ENCODE measurements around the gene LIPT2. TPM values are rescaled to one million over a fixed set of nuclear protein-coding genes. Genes with fewer than 3 reads are reported as not detected.

Gene LIPT2
- total RNA-seq, 1 donor from 2014 or later, result 2.7 TPM

DNA sequence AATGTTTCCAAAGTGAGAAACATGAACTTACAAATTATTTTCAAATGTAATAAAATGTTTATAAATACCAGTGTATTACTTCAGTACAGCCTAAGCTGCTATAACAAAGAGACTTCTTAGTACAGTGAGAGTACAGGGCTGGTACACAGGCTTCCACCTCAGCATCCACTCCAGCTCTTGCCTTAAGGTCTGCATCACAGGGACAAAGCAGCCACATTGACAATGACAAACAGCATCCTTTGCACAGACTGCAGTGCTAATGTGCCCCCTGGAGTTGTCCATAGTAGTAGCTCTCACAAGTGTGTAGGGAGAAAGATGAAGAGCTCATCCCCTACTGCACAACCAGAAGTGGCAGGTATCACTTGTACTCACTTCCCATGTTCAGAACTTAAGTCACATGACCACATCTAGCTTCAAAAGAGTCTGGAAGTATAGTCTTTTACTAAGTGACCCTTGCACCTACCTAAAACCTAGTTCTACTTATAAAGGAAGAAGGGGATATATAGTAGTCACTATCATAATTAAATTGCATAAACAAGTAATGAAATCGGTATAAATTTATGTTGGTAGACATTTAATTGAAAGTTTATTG is 10.7 kb upstream of the LIPT2 start:
- intact Hi-C loops (cut with micrococcal nuclease), result no loop called here

DNA sequence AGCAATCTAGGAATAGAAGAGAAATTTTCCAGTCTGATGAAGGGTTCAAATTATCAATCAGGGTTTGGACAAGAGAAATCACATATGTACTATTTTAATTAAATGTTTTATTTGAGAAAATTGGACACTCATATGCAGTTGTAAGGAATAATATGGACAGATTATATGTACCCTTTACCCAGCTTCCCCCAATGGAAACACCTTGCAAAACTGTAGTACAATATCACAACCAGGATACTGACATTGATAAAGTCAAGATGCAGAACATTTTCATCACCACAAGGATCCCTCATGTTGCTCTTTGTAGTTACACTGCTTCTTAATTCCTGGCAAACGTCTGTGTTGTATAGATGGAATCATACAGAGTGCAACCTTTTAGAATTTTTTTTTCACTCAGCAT is 1.4 kb upstream of the LIPT2 start:
- intact Hi-C loops (cut with micrococcal nuclease), result loop anchor here (5.0 to 10.0 kb wide), 3 partner anchors 252 to 898 kb away; partner anchors contain the start of genes FAM168A, RNF169, SPCS2 and XRRA1

DNA sequence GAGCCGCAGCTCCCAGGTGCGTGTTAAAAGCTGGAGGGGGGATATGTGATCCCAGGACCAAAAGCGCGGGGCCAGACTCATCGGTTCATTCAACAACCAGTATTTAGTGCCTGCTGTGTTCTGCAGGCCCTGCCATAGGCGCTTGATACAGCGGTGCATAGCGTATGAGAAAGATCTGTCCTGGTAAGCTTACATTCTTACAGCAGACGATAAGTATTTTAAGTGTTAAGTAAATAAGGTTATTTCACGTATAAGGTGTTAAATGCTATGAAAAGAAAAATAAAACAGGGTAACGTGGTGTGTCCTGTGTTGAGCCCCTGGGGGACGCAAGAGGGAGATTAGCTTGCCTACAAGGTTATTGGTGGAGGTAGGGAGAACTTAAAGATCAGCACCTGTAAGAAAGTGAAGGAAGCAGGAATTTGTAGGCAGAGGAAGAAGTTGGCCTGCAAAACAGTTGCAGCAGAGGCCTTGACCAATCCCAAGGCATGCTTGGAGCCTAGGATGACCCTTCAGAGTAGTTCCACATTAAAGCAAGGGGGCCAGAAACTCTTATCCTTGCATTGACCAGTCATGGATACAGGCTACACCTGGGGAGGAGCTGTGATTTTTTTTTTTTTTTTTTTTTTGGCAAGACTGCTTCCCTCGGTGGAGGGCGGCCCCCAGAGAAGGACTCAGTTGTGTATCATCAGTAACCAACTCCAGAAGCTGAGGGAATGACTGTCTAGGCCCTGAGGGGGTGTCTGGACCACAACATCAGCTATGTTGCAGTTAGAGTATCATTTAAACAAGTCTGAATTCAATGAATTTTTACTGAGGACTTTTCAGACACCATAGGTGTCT is 487 bp upstream of the LIPT2 start:
- intact Hi-C loops (cut with micrococcal nuclease), result loop anchor here (1.0 to 10.0 kb wide), 6 partner anchors 96 to 897 kb away; partner anchors contain the start of genes C2CD3, FAM168A, PGM2L1 and POLD3

DNA sequence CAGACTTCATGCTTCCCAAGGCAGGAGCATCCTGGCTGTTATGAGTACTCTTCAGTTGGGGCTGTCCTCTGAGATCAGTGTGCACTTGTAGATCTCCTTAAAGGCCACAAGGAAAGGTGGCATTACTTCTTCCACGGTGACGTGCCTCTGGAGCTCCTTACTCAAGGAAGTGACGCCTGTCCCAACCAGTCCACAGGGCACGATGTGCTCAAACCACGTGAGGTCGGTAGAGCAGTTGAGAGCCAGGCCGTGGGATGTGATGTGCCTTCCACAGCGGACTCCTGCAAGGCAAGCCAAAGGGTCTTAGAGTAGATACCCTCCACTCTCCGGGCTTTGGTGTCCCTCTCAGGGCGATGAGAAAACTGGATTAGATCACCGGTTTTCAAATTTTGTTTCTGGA is 1.4 kb downstream of the LIPT2 start:
- intact Hi-C loops (cut with micrococcal nuclease), result loop anchor here (5.0 to 10.0 kb wide), 3 partner anchors 255 to 895 kb away; partner anchors contain the start of genes FAM168A, RNF169, SPCS2 and XRRA1

DNA sequence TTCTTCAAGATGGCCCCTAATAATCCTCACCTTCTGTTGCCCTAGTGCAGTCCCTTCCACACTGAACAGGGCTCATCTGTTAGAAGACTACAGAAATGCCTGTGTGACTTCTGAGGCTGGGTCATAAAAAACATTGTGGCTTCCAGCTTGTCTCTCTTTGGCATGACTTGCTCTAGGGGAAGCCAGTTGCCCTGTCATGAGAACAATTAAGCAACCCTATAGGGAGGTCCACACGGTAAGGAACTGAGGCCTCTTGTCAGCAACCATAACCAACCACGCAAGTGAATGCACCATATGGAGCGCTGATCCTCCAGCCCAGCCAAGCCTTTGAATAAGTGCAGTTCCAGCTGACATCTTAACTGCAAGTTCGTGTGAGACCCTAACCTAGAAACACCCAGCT is 2.6 kb downstream of the LIPT2 start:
- intact Hi-C loops (cut with micrococcal nuclease), result loop anchor here (5.0 to 10.0 kb wide), 3 partner anchors 256 to 894 kb away; partner anchors contain the start of genes FAM168A, RNF169, SPCS2 and XRRA1

DNA sequence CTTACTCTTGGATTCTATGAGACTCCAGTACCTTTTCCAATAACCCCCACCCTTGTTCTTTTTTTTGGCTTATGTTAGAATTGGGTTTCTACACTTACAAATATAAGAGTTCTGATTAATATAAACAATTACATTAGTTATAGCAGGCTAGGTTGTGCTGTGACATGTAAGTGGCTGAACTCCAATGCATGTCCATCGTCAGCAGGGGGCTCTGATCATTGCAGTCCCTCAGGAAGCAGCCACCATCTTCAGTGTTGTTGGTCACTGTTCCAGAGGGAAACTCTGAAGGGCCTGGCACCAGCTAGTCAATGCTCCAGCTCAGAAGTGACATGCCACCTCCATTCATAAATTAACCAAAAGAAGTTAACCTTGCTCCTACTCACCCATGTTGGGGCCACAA is 5.6 kb downstream of the LIPT2 start:
- intact Hi-C loops (cut with micrococcal nuclease), result no loop called here

DNA sequence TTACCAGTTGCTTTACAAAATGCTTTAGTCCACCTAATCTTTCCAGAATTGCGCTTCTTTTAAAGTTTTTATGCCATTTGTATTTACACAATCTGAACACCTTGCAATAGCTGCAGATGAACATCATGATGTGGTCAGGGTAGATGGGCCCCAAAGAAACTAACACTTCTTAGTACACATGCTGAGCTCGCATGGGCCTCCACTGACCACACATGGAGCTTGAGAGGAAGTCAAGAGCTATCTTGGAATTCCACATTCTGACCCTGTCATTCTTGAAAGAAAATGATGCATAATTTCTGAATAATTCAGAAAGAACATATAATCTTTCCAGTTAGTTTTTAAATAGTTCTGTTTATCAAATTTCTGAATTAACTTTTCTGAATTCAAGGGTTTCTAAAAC is 7.7 kb downstream of the LIPT2 start:
- intact Hi-C loops (cut with micrococcal nuclease), result no loop called here

DNA sequence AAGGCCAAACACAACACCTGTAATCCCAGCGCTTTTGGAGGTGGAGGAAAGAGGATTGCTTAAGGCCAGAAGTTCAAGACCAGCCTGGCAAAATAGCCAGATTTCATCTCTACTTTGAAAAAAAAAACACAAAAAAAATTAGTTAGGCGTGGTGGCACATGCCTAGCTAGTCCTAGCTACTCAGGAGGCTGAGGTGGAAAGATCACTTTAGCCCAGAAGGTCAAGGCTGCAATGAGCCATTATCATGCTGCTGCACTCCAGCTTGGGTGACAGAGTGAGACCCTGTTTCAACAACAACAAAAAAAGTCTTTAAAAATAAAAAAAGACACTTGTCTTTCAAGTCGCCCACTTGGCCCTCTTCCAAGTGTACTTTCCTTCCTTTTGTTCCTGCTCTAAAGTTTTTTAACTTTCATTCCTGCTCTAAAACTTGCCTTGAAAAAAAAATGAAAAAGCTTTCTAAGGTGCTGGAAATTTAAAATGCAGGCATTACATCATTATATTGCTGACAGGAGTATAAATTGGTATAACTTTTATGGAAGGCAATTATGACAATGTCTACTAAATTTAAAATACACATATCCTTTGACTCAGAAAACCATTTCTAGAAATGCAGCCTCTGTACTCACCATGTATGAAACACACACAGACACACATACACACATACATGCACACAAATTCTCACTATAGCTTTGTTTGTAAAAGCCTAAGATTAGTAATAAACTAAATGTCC is 12.7 kb downstream of the LIPT2 start:
- intact Hi-C loops (cut with micrococcal nuclease), result no loop called here

DNA sequence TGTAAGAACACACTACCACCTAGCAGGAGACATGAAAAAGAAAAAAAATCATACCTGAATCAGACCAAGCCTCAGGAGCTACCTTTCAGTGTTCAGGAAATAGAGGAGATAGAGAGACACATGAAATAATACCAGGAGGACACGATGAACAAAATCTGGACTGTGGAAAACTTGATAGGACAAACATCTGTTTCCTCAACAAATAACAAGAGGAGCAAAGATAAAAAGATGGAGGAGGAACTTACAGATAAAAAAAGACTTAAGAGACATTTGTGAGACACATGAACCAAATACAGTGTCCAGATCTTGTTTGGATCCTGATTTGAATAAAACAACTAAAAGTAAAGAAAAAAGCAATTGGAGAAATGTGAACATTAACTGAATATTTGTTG is 13.8 kb downstream of the LIPT2 start:
- intact Hi-C loops (cut with micrococcal nuclease), result no loop called here

DNA sequence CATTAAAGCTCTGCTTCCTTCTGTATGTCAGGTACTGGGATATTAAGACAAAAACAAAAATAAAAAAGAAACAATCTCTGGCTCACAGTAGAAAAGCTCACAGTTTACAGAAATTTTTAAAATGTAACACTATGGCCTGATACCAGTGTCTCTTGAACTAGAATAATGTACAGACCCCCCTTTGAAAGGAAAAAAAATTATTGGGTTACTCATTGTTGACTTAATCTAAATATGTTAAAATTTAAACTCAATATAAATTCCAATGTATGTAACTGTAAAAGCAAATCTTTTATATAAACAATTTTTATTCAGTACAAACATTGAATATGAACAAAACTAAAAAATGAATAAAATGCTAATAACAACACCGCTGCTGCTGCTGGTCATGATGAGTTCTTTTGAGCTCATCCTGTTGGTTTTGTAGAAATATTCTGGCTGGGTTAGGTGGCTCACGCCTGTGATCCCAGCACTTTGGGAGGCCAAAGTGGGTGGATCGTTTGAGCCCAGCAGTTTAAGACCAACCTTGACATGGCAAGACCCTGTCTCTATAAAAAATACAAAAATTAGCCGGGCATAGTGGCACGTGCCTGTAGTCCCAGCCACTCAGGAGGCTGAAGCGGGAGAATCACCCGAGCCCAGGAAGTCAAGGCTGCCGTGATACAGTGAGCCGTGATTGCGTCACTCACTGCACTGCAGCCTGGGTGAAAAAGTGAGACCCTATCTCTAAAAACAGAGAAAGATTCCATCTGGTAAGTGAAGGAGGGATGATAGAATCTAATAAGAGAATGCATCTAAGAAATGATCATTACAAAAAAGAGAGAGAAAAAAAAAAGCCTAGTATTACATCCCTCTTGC is 14.4 kb downstream of the LIPT2 start:
- intact Hi-C loops (cut with micrococcal nuclease), result no loop called here

DNA sequence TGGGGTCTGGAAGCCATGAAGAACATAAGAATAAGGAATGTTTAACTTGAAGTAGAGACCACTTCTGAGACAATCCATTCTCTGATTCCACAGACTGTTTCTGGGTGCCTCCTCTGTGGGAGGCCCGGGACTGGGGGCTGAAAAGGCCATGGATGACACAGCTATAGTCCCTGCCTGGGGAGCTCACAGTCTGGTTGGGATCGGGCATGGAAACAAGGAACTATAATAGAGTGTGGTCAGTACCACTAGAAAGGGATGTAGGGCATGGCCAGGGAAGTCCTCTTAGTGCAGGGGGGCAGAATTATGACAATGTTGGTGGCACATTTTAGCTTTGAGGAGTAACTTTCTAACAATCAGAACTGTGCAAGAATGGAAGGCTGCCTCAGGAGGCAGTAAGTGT is 17.0 kb downstream of the LIPT2 start:
- intact Hi-C loops (cut with micrococcal nuclease), result no loop called here

DNA sequence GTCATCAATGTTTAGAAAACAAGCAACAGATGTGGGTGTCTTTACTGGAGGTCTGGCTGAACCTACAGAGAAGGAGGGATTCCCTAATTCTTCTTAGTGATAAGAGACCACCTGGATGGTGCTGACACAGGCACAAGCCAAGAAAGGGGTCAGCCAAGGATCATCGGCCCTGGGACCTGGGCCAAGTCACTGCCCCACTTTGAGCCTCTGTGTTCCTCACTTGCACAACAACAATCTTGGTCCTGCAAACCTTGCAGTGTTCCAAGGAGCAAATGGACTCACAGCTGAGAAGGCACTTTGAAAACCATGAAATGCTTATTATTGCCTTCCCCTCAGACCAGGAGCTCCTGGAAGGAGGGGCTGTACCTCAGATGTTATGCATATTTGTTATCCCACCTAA is 19.2 kb downstream of the LIPT2 start:
- intact Hi-C loops (cut with micrococcal nuclease), result no loop called here

DNA sequence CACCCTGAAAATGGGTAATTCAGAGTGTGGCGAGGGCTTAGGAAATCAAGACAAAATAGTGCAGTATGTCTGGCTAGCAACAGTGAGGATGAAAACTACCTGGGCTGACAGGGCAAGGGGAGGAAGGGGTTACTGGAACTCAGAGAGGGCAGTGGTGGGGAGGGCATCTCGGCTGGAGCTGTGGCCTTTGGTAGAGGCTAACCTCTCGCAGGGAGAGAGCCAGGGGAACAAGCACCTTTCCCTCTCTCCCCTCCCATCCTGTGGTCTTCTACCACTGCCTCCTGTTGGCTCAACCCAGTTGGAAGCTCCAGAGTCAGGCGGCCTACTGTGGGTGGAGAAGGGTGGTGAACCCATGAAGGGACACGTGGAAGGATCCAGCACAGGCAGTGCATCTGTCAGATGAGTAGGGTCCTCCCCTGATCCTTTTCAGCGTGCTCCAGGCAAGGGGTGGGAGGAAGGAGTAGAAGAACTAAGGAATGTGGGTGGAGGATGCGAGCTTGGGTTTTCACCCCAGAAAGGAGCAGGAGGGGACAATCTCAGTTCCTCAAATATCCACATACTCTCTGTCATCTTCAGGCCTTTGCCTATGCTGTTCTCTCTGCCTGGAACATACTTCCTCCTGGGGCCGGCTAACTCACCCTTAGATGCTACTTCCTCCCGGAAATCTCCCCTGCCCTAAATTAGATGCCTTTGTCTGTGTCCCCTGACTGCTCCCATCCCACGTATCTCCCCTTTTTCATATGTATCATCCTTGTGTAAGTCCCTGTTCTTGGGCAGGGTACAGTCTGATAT is 19.9 kb downstream of the LIPT2 start:
- intact Hi-C loops (cut with micrococcal nuclease), result no loop called here

DNA sequence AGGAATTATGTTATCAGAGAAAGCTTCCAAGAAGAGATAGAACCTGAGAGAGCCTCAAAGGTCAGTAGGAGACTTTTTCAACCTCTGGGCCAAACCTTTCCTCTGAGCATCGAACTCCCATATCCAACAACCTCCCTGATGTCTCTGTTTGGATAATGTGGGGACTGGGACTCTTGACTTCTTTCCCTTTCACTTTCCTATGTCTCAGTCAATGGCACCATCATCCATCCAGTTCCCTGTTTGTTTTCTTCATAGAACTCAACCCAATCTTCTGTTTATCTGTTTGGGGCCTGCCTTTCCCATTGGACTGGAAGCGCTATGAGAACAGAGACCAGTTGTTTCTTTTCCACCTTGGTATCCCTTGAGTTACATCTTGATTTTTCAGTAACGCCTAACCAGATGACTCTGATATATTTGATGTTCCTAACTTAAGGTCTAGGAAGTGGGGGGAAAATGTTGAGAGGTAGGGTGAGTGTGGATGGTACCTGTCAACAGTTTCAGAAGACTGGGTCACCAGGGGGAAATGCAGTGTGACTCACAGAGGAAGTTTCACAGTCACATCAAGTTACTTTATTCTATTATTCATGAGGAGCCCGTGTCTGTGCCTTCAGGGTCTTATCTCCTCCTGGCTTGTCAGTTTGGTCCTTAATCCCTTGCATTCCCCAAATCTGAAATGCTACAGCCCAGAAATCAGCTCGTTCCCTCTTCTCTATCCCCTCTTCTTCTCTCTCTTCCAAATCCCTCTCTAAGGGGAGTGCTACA is 21.7 kb downstream of the LIPT2 start:
- intact Hi-C loops (cut with micrococcal nuclease), result no loop called here

DNA sequence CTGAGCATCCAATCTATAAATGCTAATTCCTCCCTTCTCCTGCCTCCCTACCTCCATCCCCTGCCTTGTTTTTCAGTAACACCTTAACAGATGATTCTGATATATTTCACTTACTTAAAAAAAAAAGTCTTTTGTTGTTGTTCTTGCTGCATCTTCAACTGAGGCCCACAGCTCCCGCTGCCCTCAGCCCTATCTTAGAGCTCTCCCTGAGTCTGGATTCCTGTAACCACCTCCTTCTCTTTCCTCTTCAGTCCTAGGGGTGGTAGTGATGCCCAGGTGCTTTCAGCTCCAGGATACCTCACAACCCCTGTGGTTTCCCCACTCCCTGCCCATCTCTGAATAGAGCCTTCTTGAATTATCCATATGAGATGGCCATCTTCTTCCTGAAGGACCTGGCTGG is 22.5 kb downstream of the LIPT2 start:
- intact Hi-C loops (cut with micrococcal nuclease), result no loop called here

DNA sequence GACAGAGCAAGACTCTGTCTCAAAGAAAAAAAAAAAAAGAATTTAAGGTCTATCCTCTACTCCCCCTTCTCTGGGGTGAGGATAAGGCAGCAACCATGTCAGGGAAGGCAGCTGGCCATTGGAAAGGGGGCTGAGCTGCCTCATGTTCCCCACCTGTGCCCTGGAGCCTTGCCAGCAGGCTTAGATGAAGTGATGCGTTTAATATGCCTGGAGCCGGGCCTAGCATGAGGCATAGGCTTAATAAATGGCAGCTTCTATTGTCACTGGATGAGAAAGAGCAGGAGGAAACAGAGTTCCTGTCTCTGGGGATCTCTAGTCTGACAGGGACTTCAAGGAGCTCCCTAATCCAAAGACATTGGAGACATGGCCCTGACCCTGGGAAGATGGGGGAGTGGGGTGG is 23.0 kb downstream of the LIPT2 start:
- intact Hi-C loops (cut with micrococcal nuclease), result no loop called here

DNA sequence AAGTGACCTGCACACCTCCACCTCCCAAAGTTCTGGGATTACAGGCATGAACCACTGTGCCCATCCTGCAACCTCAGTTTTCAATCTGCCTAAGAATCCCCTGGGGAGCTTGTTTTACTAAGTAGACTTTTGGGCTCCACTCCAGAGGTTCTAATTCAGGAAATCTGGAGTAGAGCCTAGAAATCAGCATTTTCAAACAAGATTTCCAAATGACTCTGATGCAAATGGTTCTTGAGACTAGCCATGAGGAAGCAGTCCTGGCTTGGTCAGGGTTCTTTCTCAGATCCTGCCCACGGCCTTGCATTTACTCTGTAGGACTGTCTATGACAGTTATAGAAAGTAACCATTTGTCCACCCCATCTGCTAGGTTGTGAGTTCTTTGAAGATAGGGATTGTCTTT is 24.6 kb downstream of the LIPT2 start:
- intact Hi-C loops (cut with micrococcal nuclease), result no loop called here

DNA sequence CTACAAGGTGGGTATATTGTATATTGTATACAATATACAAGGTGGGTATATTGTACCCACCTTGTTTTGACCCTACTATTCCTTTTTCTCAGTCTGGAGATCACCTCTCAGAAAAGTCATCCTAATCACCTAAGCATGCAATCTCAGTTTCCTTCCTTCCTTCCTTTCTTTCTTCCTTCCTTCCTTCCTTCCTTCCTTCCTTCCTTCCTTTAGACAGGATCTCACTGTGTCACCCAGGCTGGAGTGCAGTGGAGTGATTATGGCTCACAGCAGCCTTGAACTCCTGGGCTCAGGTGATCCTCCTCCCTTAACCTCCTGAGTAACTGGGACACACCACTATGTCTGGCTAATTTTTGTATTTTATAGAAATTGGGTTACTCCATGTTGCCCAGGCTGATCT is 25.0 kb downstream of the LIPT2 start:
- intact Hi-C loops (cut with micrococcal nuclease), result no loop called here

DNA sequence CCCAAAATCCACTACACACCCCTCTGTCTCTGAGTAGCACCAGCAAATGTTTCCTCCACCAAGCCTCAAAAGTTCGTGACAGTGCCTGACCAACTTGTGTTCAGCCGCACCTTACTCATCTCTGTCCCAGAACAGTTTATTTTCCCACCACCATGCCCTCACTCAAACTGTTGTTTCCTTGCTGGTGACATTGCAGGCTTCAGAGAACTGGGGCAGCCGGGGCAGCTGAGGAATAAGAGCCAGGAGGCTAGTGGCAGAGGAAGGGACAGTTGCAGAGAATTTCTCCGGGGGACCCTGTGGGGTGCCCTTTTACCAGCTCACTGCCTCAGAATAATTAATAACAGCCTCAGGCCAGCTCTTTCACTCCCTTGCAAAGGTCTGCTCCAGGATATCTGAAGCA is 25.5 kb downstream of the LIPT2 start:
- intact Hi-C loops (cut with micrococcal nuclease), result no loop called here

Data from T-helper 2 cell treated with Interferon-gamma antibody and Interleukin-4, amounts not matched to agents 100 ng/mL and 5 ng/mL, for 36 hours (primary cell).